Effector memory CD8-positive, alpha-beta T cell (primary cell): ENCODE measurements around the gene SUB1.
"Not testable (repeated sequence)": the region's sequence is repeated elsewhere in the genome, so short reads cannot be mapped to it uniquely, and the experiment has no call there.

ENCODE experiments used
- ATAC-seq: fragments of 150-1000 bp; cut with Tn5 transposase; replicated peaks from 2 replicates; pipeline ENCODE4 v1.10.0; 2021; ENCODE audit warnings: mild to moderate bottlenecking, moderate library complexity
- DNase-seq, 3 experiments: peaks; one replicate each; pipeline ENCODE4 v3.0.0; 2021
- H3K27ac Mint-ChIP-seq, 2 donors: one replicate each; pipeline ENCODE4 v1.8.0; 2022; ENCODE audit warnings: mild to moderate bottlenecking in 2 of 2, mixed read lengths in 2 of 2, moderate library complexity in 2 of 2
- H3K27me3 Mint-ChIP-seq, 2 donors: one replicate each; pipeline ENCODE4 v1.8.0; 2022; ENCODE audit warnings: mixed read lengths in 2 of 2
- H3K36me3 Mint-ChIP-seq: one replicate; pipeline ENCODE4 v1.8.0; 2022; ENCODE audit warnings: mild to moderate bottlenecking, moderate library complexity, mixed read lengths; ENCODE audit not compliant: insufficient read depth
- H3K4me1 Mint-ChIP-seq, 2 donors: one replicate each; pipeline ENCODE4 v1.8.0; 2022; ENCODE audit warnings: low read depth in 2 of 2, mixed read lengths in 2 of 2
- H3K4me3 Mint-ChIP-seq, 2 donors: one replicate each; pipeline ENCODE4 v1.8.0; 2022; ENCODE audit warnings: mild to moderate bottlenecking in 2 of 2, mixed read lengths in 2 of 2, moderate library complexity in 2 of 2
- H3K9me3 Mint-ChIP-seq, 2 donors: one replicate each; pipeline ENCODE4 v1.8.0; 2022; ENCODE audit warnings: mixed read lengths in 2 of 2
- total RNA-seq, 9 experiments: gene quantifications; one replicate each; lab custom pipeline; 2026; lab: John Stamatoyannopoulos, UW

Gene SUB1
- 126 to 497 (median 249) reads per million in 9 experiments for total RNA-seq

GRCh38 chr5:32585446-32586275 is at the start of gene SUB1:
SUB1 (plus strand) TSS chr5:32585557; CDS start chr5:32588513, 2,956 bp downstream.
- Mint-ChIP-seq H3K9me3 (no peaks in the 10 kb centered on the region), H3K27ac (peak within 1 kb of the TSS; percentile 90 to 95), H3K27me3 (no peaks in the 10 kb centered on the region), H3K4me3 (peak within 1 kb of the TSS; percentile 90 to 91), H3K36me3 (peaks cover 50% of the 10 kb centered on the region), H3K4me1 (peaks cover 40 to 60% of the 10 kb centered on the region in 2 donors)
- DNase-seq (peak; percentile 90 to 92 (median 92)), ATAC-seq (peak; percentile 87)

GRCh38 chr5:32536246-32536645 is 49.1 kb upstream of the SUB1 start:
- no peak for DNase-seq
- Mint-ChIP-seq H3K4me1 (peaks cover 36 to 50% of the 10 kb centered on the region in 2 donors), H3K9me3 (no peaks in the 10 kb centered on the region), H3K4me3 (no peak overlapping the region), H3K27me3 (no peaks in the 10 kb centered on the region), H3K36me3 (peaks cover 13% of the 10 kb centered on the region), H3K27ac (peak overlapping the region in 1 of 2 donors; percentile 92)
- ATAC-seq = no peak

GRCh38 chr5:32537437-32538029 is 47.8 kb upstream of the SUB1 start:
- not testable (repeated sequence) for H3K36me3 Mint-ChIP-seq, H3K27me3 Mint-ChIP-seq, H3K9me3 Mint-ChIP-seq, DNase-seq
- peaks cover 27 to 43% of the 10 kb centered on the region in 2 donors for H3K4me1 Mint-ChIP-seq
- H3K27ac Mint-ChIP-seq = peak overlapping the region; percentile 79 to 92
- ATAC-seq = peak; percentile 45
- H3K4me3 Mint-ChIP-seq = peak overlapping the region; percentile 37 to 44

GRCh38 chr5:32538031-32538547 is 47.3 kb upstream of the SUB1 start:
- ATAC-seq = peak; percentile 89

GRCh38 chr5:32539981-32540845 is 45.1 kb upstream of the SUB1 start:
- H3K27me3 Mint-ChIP-seq = no peaks in the 10 kb centered on the region

More at GRCh38 chr5:32538031-32538547, 47.3 kb upstream of the SUB1 start:
- Mint-ChIP-seq H3K4me3 (peak overlapping the region; percentile 37 to 44), H3K4me1 (peaks cover 24 to 42% of the 10 kb centered on the region in 2 donors), H3K9me3 (no peaks in the 10 kb centered on the region), H3K27me3 (no peaks in the 10 kb centered on the region), H3K36me3 (peaks cover 4% of the 10 kb centered on the region), H3K27ac (peak overlapping the region; percentile 79 to 92)
- peak; percentile 16 to 36 (median 22) for DNase-seq

GRCh38 chr5:32541241-32541640 is 44.1 kb upstream of the SUB1 start:
- H3K4me1 Mint-ChIP-seq = peaks cover 21 to 39% of the 10 kb centered on the region in 2 donors
- ATAC-seq = no peak
- no peaks in the 10 kb centered on the region for H3K9me3 Mint-ChIP-seq
- no peaks in the 10 kb centered on the region for H3K36me3 Mint-ChIP-seq
- H3K4me3 Mint-ChIP-seq = no peak overlapping the region
- DNase-seq = no peak
- H3K27ac Mint-ChIP-seq = no peak overlapping the region
- H3K27me3 Mint-ChIP-seq = no peaks in the 10 kb centered on the region

More at GRCh38 chr5:32539981-32540845, 45.1 kb upstream of the SUB1 start:
- Mint-ChIP-seq H3K36me3 (peaks cover 4% of the 10 kb centered on the region), H3K27ac (no peak overlapping the region), H3K4me1 (peaks cover 23 to 42% of the 10 kb centered on the region in 2 donors), H3K9me3 (no peaks in the 10 kb centered on the region), H3K4me3 (no peak overlapping the region)
- no peak for DNase-seq
- no peak for ATAC-seq

GRCh38 chr5:32542216-32543059 is 42.9 kb upstream of the SUB1 start:
- no peak overlapping the region for H3K4me3 Mint-ChIP-seq
- peak overlapping the region in 1 of 2 donors; percentile 69 for H3K27ac Mint-ChIP-seq
- H3K9me3 Mint-ChIP-seq = no peaks in the 10 kb centered on the region
- no peak for DNase-seq
- H3K4me1 Mint-ChIP-seq = peaks cover 15 to 35% of the 10 kb centered on the region in 2 donors
- no peaks in the 10 kb centered on the region for H3K27me3 Mint-ChIP-seq
- peak; percentile 41 for ATAC-seq
- no peaks in the 10 kb centered on the region for H3K36me3 Mint-ChIP-seq

GRCh38 chr5:32543291-32543690 is 42.1 kb upstream of the SUB1 start:
- DNase-seq (no peak), ATAC-seq (no peak)
- Mint-ChIP-seq H3K4me3 (no peak overlapping the region), H3K4me1 (peaks cover 9 to 31% of the 10 kb centered on the region in 2 donors), H3K36me3 (no peaks in the 10 kb centered on the region), H3K9me3 (no peaks in the 10 kb centered on the region), H3K27me3 (no peaks in the 10 kb centered on the region), H3K27ac (no peak overlapping the region)

- Mint-ChIP-seq H3K4me1 (peaks cover 6 to 28% of the 10 kb centered on the region in 2 donors), H3K27ac (no peak overlapping the region), H3K4me3 (peak overlapping the region in 1 of 2 donors; percentile 27), H3K27me3 (no peaks in the 10 kb centered on the region), H3K36me3 (no peaks in the 10 kb centered on the region), H3K9me3 (no peaks in the 10 kb centered on the region)
- DNase-seq = no peak
- no peak for ATAC-seq
Measured at GRCh38 chr5:32545102-32545800, 40.1 kb upstream of the SUB1 start.

GRCh38 chr5:32551194-32551593 is 34.2 kb upstream of the SUB1 start:
- H3K27ac Mint-ChIP-seq = no peak overlapping the region
- H3K27me3 Mint-ChIP-seq = no peaks in the 10 kb centered on the region
- DNase-seq (no peak), ATAC-seq (no peak)
- H3K9me3 Mint-ChIP-seq = no peaks in the 10 kb centered on the region
- H3K36me3 Mint-ChIP-seq = no peaks in the 10 kb centered on the region
- peaks cover 1 to 14% of the 10 kb centered on the region in 2 donors for H3K4me1 Mint-ChIP-seq
- no peak overlapping the region for H3K4me3 Mint-ChIP-seq

- no peak overlapping the region for H3K27ac Mint-ChIP-seq
- no peak for ATAC-seq
- no peak for DNase-seq
- no peaks in the 10 kb centered on the region for H3K27me3 Mint-ChIP-seq
- H3K4me3 Mint-ChIP-seq = no peak overlapping the region
- H3K9me3 Mint-ChIP-seq = no peaks in the 10 kb centered on the region
- H3K36me3 Mint-ChIP-seq = no peaks in the 10 kb centered on the region
- H3K4me1 Mint-ChIP-seq = peaks cover 1 to 14% of the 10 kb centered on the region in 2 donors
Measured at GRCh38 chr5:32551865-32552264, 33.5 kb upstream of the SUB1 start.

- H3K27me3 Mint-ChIP-seq, H3K9me3 Mint-ChIP-seq, ATAC-seq, H3K4me1 Mint-ChIP-seq, H3K4me3 Mint-ChIP-seq, H3K36me3 Mint-ChIP-seq, DNase-seq, H3K27ac Mint-ChIP-seq: not testable (repeated sequence)
Measured at GRCh38 chr5:32552491-32552890, 32.9 kb upstream of the SUB1 start.
